Measurements from ENCODE around the gene ERMARD.

The ERMARD gene

DNA sequence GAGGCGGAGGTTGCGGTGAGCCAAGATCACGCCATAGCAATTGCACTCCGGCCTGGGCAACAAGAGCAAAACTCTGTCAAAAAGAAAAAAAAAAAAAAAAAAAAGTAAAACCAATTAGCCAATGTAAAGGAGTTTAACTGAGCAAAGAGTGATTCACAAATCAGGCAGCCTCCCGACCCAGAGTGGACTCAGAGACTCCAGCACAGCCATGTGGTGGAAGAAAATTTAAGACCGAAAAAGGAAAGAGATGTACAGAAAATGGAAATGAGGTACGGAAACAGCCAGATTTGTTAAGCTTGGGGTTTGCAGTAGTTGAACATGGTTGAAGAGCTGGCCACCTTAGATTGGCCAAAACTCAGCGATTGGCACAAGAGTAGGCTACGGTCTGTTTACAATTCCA, 51.4 kb downstream of the ERMARD start:
- no peak for DNase-seq (ENCODE audit: low spot score)

DNA sequence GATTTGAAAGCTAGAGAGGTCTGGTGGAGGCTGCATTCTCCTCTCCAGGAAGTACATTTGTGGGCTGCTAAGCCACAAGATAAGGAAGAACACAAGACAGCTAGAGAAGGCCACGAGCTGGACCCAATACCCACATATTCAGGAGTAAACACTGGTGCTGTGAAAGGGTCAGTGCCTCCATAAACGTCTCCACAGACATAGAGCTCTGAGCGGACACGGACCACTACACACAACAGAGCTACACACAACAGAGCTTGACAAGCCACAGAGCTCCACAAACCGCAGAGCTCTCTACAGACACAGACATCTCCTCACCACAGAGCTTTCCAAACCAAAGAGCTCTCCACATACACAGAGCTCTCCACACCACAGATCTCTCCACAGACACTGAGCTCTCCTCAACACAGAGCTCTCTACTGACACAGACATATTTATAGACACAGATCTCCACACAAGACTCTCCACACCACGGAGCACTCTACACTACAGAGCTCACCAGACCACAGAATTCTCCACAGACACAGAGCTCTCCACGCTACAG, 51.9 kb downstream of the ERMARD start:
- DNase-seq (ENCODE audit: low spot score) = peak; percentile 75

DNA sequence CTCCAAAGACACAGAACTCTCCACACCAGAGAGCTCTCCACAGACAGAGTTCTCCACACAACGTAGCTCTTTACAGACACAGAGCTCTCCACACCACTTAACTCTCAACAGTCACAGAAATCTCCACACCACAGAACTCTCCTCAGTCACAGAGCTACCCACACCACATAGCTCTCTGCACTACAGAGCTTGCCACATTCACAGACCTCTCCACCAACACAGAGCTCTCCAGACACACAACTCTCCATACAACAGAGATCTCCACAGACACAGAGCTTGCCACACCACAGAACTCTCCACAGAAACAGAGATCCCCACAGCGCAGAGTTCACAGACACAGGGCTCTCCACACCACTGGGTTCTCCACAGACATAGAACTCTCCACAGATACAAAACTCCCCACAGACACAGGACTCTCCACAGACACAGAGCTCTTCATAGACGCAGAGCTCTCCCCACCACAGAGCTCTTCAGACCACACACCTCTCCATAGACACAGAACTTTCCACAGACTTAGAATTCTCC, 52.5 kb downstream of the ERMARD start:
- DNase-seq (ENCODE audit: low spot score) = no peak

- DNase-seq (ENCODE audit: low spot score) = no peak
These were observed 53.0 kb downstream of the ERMARD start for GRCh38 chr6:169804427-169804826.

DNA sequence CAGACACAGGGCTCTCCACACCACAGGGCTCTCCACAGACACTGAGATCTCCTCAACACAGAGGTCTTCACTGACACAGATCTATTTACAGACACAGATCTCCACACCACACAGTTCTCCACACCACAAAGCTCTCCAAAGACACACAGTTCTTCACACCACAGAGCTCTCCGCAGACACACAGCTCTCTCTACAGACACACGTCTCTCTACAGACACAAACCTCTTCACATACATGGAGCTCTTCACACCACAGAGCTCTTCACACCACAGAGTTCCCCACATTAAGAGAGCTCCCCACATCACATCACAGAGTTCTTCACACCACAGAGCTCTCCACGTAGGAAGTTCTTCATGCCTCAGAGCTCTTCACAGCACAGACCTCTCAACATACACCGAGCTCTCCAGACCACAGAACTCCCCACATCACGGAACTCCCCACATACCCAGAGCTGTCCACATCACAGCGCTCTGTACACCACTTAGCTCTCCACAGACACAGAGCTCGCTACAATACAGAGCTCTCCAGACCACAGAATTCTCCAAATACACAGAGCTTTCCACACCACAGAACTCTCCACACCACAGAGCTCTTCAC, 53.9 kb downstream of the ERMARD start:
- DNase-seq (ENCODE audit: low spot score) = no peak

DNA sequence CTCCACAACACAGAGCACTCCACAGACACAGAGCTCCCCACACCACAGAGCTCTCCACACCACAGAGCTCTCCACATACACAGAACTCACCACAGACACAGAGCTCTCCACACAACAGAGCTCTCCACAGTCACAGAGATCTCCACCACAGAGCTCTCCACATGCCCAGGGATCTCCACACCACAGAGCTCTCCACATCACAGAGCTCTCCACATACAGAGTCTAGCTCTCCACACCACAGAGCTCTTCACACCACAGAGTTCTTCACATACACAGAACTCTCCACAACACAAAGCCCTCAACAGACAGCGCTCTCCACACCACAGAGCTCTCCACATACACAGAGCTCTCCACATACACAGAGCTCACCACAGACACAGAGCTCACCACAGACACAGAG, 55.3 kb downstream of the ERMARD start:
- DNase-seq (ENCODE audit: low spot score) = no peak

DNA sequence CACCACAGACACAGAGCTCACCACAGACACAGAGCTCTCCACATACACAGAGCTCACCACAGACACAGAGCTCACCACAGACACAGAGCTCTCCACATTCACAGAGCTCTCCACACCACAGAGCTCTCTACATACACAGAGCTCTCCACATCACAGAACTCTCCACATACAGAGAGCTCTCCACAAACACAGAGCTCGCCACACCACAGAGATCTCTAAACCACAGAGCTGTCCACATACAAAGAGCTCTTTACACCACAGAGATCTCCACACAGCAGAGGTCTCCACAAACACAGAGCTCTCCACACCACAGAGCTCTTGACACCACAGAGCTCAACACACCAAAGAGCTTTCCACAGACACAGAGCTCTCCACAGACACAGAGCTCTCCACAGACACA, 55.8 kb downstream of the ERMARD start:
- DNase-seq (ENCODE audit: low spot score) = no peak

- DNase-seq (ENCODE audit: low spot score) = no peak
These were observed 56.5 kb downstream of the ERMARD start for GRCh38 chr6:169807699-169808607.

- DNase-seq (ENCODE audit: low spot score) = no peak
These were observed 57.2 kb downstream of the ERMARD start for GRCh38 chr6:169808608-169808967.

DNA sequence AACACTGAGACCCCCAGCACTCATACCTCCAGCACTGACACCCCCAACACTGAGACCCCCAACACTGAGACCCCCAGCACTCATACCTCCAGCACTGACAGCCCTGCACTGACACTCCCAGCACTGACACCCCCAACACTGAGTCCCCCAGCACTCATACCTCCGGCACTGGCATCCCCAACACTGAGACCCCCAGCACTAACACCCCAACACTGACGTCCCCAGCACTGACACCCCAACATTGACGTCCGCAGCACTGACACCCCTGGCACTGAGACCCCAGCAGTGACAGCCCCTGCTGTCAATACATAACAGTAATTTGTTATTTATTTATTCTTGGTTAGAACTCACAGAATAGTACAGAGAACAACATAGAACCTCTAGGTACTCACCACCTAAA, 58.0 kb downstream of the ERMARD start:
- no peak for DNase-seq (ENCODE audit: low spot score)

DNA sequence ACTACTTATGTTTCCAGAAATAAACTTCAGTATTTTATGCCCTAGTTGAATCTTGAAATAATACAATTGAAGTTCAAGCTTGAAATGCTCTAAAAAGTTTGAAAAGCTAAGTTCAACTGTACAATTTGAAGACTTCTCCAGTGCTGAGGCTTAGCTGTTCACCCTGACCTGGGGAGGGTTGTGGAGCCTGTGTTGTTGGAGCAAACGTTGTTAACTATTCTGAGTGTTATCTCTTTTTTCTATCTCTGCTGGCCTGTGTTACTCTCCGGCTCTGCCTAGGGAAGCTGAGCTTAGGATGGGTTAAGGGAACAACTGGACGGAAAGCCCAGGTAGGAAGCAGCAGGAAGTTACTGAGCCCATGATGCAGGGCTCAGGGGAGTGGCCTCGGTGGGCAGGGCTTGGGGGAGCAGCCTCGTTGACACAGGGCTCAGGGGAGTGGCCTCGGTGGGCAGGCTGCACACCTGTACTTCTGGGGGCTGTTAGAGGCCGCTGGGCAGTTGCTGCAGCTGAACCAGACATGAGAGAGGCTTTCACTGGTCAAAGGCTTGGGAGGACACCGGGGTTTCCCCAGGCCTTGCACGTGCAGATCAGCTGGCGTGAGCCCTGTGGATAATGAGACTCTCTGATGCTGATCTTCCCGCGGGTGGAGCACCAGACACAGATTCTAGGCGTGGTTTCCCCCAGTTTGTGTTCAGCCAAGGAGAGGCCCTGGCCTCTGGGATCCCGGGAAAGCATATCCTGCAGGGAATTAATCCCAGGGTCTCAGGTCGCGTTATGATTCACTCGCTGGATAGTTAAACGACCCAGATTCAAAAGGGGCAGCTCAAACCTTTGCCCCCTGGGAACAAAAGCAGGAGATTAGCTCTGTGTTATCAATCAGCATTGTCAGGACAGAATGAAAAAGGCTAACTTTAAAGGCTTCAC, 58.9 kb downstream of the ERMARD start:
- peak; percentile 28 for DNase-seq (ENCODE audit: low spot score)

DNA sequence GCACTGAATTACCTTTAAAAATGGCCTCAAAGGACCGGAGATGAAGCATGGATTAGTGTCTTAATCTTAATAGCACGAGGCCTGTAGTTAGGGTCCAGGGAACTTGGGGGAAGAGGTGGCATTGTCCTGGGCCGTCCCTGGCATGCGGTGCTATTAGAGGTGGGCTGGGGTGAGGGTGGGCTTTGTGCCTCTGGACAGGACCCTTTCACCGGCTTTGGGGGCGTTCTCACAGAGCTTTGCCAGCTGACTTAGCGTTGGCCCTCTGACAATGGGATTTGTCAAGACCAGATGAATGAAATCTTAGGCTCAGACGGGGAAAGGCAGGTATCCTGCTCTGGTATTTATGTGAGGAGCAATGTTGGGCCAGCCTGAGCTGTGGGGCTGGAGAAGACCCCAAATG, 59.6 kb downstream of the ERMARD start:
- DNase-seq (ENCODE audit: low spot score) = no peak

DNA sequence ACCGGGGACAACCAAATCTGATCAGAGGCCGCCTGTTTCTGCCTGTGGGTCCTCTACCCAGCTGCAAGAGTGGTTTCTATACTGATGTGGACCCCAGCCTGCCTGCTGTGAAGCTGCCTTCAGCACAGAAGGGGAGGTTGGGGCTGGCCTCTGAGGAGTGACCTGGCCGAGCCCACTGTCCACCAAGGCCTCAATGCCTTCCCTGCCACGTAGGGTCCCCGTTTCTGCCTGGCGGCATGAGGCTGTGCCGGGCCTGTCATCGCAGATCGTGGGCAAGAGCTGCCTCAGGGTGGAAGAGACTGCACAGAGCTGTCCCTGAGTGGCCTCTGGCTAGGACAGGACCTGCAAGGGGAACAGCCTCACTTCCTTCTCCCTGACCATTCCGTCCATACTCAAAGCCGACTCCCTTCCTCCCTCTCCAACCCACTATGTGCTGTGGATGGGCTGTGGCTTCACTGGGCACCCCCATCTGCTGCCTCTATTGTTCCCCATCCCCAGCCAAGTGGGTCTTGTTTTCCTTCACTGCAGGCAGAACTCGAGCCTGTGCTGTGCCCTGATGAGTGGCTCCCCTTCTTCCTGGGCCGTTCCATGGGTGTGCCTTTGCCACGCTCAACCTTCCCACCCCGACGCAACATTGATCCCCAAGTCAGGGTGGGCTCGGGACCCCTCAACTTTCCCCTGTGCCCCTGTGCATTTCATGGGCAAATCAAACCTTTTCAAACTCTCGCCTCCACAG, 60.3 kb downstream of the ERMARD start:
- DNase-seq (ENCODE audit: low spot score) = no peak

GRCh38 chr6:169812257-169812644, 60.8 kb downstream of the ERMARD start:
- DNase-seq (ENCODE audit: low spot score) = no peak

- no peak for DNase-seq (ENCODE audit: low spot score)
These were observed 62.5 kb downstream of the ERMARD start for GRCh38 chr6:169813969-169814368.

DNA sequence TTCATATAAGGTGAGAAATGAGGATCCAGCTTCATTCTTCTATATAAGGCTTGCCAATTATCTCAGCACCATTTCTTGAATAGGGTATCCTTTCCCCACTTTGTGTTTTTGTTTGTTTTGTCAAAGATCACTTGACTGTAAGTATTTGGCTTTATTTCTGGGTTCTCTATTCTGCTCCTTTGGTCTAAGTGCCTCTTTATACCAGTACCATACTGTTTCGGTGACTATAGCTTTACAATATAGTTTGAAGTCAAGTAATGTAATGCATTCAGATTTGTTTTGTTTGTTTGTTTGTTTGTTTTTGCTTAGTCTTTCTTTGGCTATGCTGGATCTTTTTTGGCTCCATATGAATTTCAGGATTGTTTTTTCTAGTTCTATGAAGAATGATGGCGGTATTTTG, 64.6 kb downstream of the ERMARD start:
- DNase-seq (ENCODE audit: low spot score) = no peak

GRCh38 chr6:169816975-169817374, 65.6 kb downstream of the ERMARD start:
- DNase-seq (ENCODE audit: low spot score) = no peak

DNA sequence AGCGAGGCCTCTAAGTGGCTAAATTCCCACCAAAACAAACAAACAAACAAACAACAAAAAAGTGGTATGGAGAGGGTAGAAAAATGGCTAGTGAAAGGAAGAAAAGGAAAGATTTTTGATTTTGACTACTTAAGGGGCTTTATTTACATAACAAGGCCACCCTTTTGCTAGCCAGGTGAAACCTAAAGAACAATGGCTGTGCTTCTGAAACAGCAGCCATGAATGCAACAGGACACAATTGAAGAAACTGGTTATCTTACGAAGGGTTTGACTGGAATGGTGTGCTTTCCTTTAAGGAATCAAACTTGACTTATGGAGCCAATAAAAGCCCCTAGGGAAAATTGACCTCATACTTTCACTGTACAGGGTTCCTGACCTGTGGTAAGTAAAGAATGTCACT, 68.9 kb downstream of the ERMARD start:
- no peak for DNase-seq (ENCODE audit: low spot score)

DNA sequence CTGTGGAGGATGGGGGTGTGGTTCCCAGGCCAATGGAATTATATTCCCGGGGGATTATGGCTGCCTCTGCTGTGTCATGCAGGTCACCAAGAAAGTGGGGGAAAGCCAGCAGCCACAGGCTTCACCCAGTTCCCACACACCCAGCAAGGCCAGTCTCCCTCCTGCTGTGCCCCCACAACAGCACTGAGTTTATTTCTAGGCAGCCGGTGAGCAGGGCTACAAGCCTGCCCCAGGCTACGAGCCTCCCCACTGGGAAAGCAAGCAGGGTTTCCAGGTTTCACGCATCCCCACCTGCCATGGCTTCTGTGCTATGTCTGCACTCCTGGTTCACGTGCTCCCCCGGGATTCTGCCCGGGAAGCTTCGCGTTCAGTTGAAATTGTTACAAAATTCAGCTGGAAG, 72.6 kb downstream of the ERMARD start:
- DNase-seq (ENCODE audit: low spot score) = no peak

DNA sequence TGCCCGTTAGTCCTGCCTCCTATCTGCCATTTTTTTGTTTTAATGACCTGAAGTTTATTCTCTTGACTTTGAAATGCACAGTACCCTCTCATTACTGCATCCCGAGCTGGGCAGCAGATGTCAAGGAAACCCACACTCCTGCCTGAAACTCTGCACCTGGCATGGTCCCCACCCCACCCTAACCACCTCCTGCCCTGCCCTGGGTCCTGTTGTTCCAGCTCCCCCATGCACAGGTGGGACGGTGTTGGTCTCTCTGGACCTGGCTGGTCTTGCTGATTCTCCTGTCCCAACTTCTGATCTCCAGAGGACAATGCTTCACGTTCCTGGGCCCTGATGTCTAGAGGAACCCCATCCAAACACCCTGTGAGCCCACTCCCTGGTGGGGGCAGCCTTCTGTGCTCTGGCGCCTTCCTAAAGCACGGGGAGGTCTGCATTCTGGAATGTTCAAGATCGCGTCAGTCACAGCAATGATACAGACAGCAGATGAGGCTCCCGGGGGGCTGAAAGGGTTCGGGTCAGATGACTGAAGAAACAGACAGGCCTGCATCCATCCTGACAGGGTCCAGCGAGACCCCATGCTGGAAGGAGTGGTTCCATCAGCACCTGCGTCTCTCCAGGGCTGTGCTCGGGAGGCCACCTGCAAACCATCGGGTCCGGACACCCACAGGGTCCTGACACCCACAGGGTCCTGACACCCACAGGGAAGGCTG, 73.6 kb downstream of the ERMARD start:
- DNase-seq (ENCODE audit: low spot score) = no peak

Data from kidney tubule cell (primary cell).